Heart right ventricle (tissue), 16 donors: Measurements from ENCODE around the gene FERMT2. TPM values are rescaled to one million over a fixed set of nuclear protein-coding genes. Genes with fewer than 3 reads are reported as not detected.

ENCODE experiments used
- ATAC-seq, 8 donors: fragments of 200-7000 bp; cut with Tn5 transposase; one replicate each; pipeline ENCODE4 v1.9.1; 2020; ENCODE audit warnings: mild to moderate bottlenecking in 8 of 8, moderate library complexity in 8 of 8, moderate number of reproducible peaks in 1 of 8
- DNase-seq, 2 donors: peaks; one replicate each; pipeline ENCODE4 v3.0.0-alpha.2; 2020
- H3K27ac ChIP-seq, 10 donors: fragments of 200-600 bp; sonication (generic) in 2 of 10; one replicate each; pipeline versions ENCODE4 v1.5.0 to v1.8.0; 2020 to 2022; ENCODE audit warnings: mild to moderate bottlenecking in 3 of 10
- H3K27me3 ChIP-seq, 7 donors: fragments of 200-600 bp; one replicate each; pipeline ENCODE4 v1.8.0; 2021 to 2022; ENCODE audit warnings: mild to moderate bottlenecking in 2 of 7
- H3K36me3 ChIP-seq, 9 donors: fragments of 200-600 bp; sonication (generic) in 1 of 9; one replicate each; pipeline versions ENCODE4 v1.5.0 to v1.8.0; 2020 to 2022; ENCODE audit warnings: mild to moderate bottlenecking in 2 of 9
- H3K4me1 ChIP-seq, 9 donors: fragments of 200-600 bp; sonication (generic) in 1 of 9; one replicate each; pipeline versions ENCODE4 v1.5.0 to v1.8.0; 2020 to 2022; ENCODE audit warnings: mild to moderate bottlenecking in 4 of 9
- H3K4me3 ChIP-seq, 10 donors: fragments of 200-600 bp; sonication (generic) in 2 of 10; one replicate each; pipeline versions ENCODE4 v1.5.0 to v1.8.0; 2020 to 2022; ENCODE audit warnings: mild to moderate bottlenecking in 7 of 10, moderate library complexity in 2 of 10
- H3K9me3 ChIP-seq, 11 donors: fragments of 200-600 bp in 10 of 11; sonication (generic) in 2 of 11; one replicate each; pipeline versions ENCODE4 v1.5.0 to v1.8.0; 2013 to 2022; ENCODE audit warnings: mild to moderate bottlenecking in 2 of 11, control low read depth in 1 of 11, moderate library complexity in 1 of 11
- CTCF ChIP-seq, 9 donors: fragments of 200-600 bp; sonication (generic) in 2 of 9; IDR thresholded peaks; one replicate each; pipeline versions ENCODE4 v1.5.0 to v1.8.0; 2021 to 2022; ENCODE audit warnings: antibody characterized with exemption in 9 of 9, mild to moderate bottlenecking in 5 of 9, moderate library complexity in 1 of 9
- WGBS, 2 donors: extraction: QIAGEN DNeasy Blood & Tissue Kit; methylation state at CpG; one replicate each; pipeline ENCODE4 v1.1.7; 2013; ENCODE audit warnings: inconsistent platforms in 1 of 2; 5-methylcytosine and 5-hydroxymethylcytosine counted together
- intact Hi-C, 10 donors: fragments of 100-400 bp; cut with DNase I; formaldehyde crosslinking; loops; one replicate each; pipeline versions ENCODE4 v1.11.1 to v1.14.2; 2022
- polyA plus RNA-seq, 2 donors: library from polyadenylated mRNA; stranded (reverse); fragments of 200-250 nt; gene quantifications; one replicate each; pipeline ENCODE4 v1.2.3, GENCODE V29; 2013
- total RNA-seq, 10 donors: library from RNA; stranded (reverse); fragmentation: NEBNext Ultra II Directional in 3 of 10; extraction: Animal tissue kit (Norgen Biotek cat#: 25700) in 3 of 10; gene quantifications; one replicate each; pipeline versions ENCODE4 v1.2.1 to v1.2.4, GENCODE V29; 2021 to 2023
- donor health status: Arrhythmogenic right ventricular cardiomyopathy.
- donor health status: ischemic (EF 13 %, LVEDD 7.1; RV severe dilation, severe dysfunction).
- donor health status: healthy with polysubstance abuse.
- donor health status: DM: no; HTN: yes; CAD: no.
- donor health status: DM: no; HTN: no; CAD: no.
- donor health status: ischemic (EF 25% LVEDD 6.9; RV normal size, moderate dysfunction).
- donor health status: ischemic (EF 25% LVEDD 5.7; RV mildly dilated, moderate dysfunction).
- donor health status: healthy.
- donor health status: DM: yes; HTN: yes; CAD: no.
- donor health status: Ischemic cardiomyopathy.
- donor health status: ischemic (EF 35%, LVEDD 5.7; RV mildly dilated, moderate dysfunction).
- donor health status: nonischemic (EF 11% LVEDD 7.7; RV severe dilation, severe dysfunction).
- donor health status: DM: yes; HTN: yes; CAD: no.
- donor health status: PGD.
- donor health status: ischemic (EF 29% LVEDD 5.4; RV normal size, mild dysfunction).
- donor health status: nonischemic (EF 23%, LVEDD 6.1; RV moderate dilation, normal function).

FERMT2 gene
- total and polyA plus RNA-seq, 12 donors: 45.7 to 175 (median 111) TPM

DNA sequence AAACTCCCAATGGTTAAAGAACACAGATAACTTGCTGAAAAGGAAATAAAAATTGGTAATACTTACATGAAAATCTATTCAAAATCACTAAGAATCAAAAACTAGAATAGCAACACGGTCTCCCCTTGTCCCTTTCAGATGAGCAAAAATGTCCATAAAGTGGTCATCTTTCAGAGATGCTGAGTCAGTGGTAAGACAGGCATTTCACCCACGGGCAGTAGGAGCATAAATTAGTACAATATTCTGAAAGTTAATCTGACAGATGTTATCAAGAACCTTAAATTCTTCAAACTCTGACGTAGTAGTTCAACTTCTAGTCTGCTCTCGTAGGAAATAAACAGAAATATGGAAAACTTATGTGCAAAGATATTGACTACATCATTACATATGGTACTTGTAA, 126.4 kb downstream of the FERMT2 start:
- ATAC-seq (no peak), DNase-seq (no peak)
- no peaks in the 10 kb centered on the region for H3K9me3 ChIP-seq
- H3K4me1 ChIP-seq: peaks cover 0 to 9% (median 0%) of the 10 kb centered on the region in 9 donors
- intact Hi-C loops: loop anchor here (1.0 to 10.0 kb wide), 11 partner anchors 136 to 483 kb away; no protein-coding TSS in a partner anchor
- no peak for TF ChIP-seq CTCF (IDR thresholded peaks at IDR 0.05)
- no peaks in the 10 kb centered on the region for H3K36me3 ChIP-seq
- no peak overlapping the region for H3K4me3 ChIP-seq
- 37 to 61% methylated on average over 4 of the region's 4 CpGs for WGBS, 2 donors
- no peak overlapping the region for H3K27ac ChIP-seq
- no peaks in the 10 kb centered on the region for H3K27me3 ChIP-seq

GRCh38 chr14:52821805-52822250, 129.0 kb downstream of the FERMT2 start:
- WGBS, 2 donors: 79 to 81% methylated on average over 7 of the region's 7 CpGs
- DNase-seq (no peak), ATAC-seq (no peak)
- H3K27ac ChIP-seq: no peak overlapping the region
- no peak overlapping the region for H3K4me3 ChIP-seq
- H3K36me3 ChIP-seq: no peaks in the 10 kb centered on the region
- no peaks in the 10 kb centered on the region for H3K27me3 ChIP-seq
- intact Hi-C loops: loop anchor here (2.0 to 10.0 kb wide), 11 partner anchors 137 to 485 kb away; no protein-coding TSS in a partner anchor
- H3K9me3 ChIP-seq: no peaks in the 10 kb centered on the region
- peaks cover 0 to 9% (median 0%) of the 10 kb centered on the region in 9 donors for H3K4me1 ChIP-seq
- no peak for TF ChIP-seq CTCF (IDR thresholded peaks at IDR 0.05)

DNA sequence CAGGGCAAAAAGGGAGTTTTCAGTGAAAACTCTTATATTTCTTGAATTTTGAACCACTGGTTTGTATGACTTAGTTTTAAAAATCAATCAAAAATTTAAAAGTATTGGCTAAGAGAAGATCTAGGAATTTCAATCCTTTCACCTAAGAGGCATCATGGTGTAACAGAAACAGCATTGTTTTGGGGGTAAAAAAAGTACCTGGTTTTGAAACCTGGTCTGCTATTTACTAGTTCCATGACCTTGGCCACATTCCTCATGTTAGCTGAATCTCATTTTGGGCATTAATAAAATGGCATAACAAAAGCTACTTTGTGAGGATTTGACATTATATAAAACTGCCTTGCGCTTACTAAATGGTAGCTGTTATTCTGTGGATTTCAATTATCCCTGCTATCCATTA, 142.7 kb downstream of the FERMT2 start:
- 54 to 96% methylated on average over 1 of the region's 1 CpG for WGBS, 2 donors
- DNase-seq: no peak
- intact Hi-C loops: no loop called here

More for the DNA sequence above, 142.7 kb downstream of the FERMT2 start:
- no peaks in the 10 kb centered on the region for H3K36me3 ChIP-seq
- no peak for TF ChIP-seq CTCF (IDR thresholded peaks at IDR 0.05)
- H3K4me3 ChIP-seq: no peak overlapping the region
- H3K27ac ChIP-seq: no peak overlapping the region
- no peaks in the 10 kb centered on the region for H3K27me3 ChIP-seq
- no peak for ATAC-seq
- H3K9me3 ChIP-seq: peaks cover 0 to 3% (median 0%) of the 10 kb centered on the region in 11 donors
- no peaks in the 10 kb centered on the region for H3K4me1 ChIP-seq

Other genes with a start within 250 kb of the FERMT2 start
- gene PSMC6, start 243.8 kb downstream of the FERMT2 start, total RNA-seq: 10 to 100 TPM; 78.5 to 94.0 (median 85.4) TPM
- gene PSMC6, start 243.8 kb downstream of the FERMT2 start, polyA plus RNA-seq: 10 to 100 TPM; 92.4 to 99.4 TPM
- gene STYX, start 220.9 kb downstream of the FERMT2 start, total RNA-seq: 10 to 100 TPM; 12.9 to 15.8 (median 14.2) TPM
- 1 to 10 TPM; 3.4 to 6.6 TPM for gene STYX, start 220.9 kb downstream of the FERMT2 start, polyA plus RNA-seq
- gene GNPNAT1, start 159.4 kb downstream of the FERMT2 start, total RNA-seq: 10 to 100 TPM in 1 of 10 donors, 1 to 10 TPM in 9; 4.5 to 12.7 (median 5.3) TPM
- 10 to 100 TPM in 1 of 2 donors, 1 to 10 TPM in 1; 2.1 to 10.2 TPM for gene GNPNAT1, start 159.4 kb downstream of the FERMT2 start, polyA plus RNA-seq
- 1 to 10 TPM; 6.0 to 9.6 (median 7.6) TPM for gene DDHD1, start 202.3 kb upstream of the FERMT2 start, total RNA-seq
- gene DDHD1, start 202.3 kb upstream of the FERMT2 start, polyA plus RNA-seq: 1 to 10 TPM; 2.1 to 4.7 TPM